ENCODE data around the gene FTH1. TPM values are rescaled to one million over a fixed set of nuclear protein-coding genes. Genes with fewer than 3 reads are reported as not detected.

FTH1 gene
- polyA plus RNA-seq, 1 of the 3 experiments (the other 2 are of a cell fraction), result 1,229 TPM

- TF ChIP-seq, protein P1, sequence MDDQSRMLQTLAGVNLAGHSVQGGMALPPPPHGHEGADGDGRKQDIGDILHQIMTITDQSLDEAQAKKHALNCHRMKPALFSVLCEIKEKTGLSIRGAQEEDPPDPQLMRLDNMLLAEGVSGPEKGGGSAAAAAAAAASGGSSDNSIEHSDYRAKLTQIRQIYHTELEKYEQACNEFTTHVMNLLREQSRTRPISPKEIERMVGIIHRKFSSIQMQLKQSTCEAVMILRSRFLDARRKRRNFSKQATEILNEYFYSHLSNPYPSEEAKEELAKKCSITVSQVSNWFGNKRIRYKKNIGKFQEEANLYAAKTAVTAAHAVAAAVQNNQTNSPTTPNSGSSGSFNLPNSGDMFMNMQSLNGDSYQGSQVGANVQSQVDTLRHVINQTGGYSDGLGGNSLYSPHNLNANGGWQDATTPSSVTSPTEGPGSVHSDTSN (IDR thresholded peaks at IDR 0.05), result peak; percentile 69
- TF ChIP-seq RXRA (IDR thresholded peaks at IDR 0.05; ENCODE audit: borderline replicate concordance, low read depth) (peak; percentile 39; the same call in 1 of the 2 replicates), NFIC (IDR thresholded peaks at IDR 0.05; ENCODE audit: borderline replicate concordance) (peak; percentile 96), FOSL2 (IDR thresholded peaks at IDR 0.05; ENCODE audit: borderline replicate concordance, low read depth) (peak; percentile 53; the same call in 1 of the 2 replicates), TCF12 (IDR thresholded peaks at IDR 0.05) (peak; percentile 74), YY1 (IDR thresholded peaks at IDR 0.05; ENCODE audit: low read depth) (no peak), FOXJ3 (CRISPR knock-in tag; IDR thresholded peaks at IDR 0.05) (no peak), TEAD4 (IDR thresholded peaks at IDR 0.05; ENCODE audit: borderline replicate concordance, insufficient read depth) (0 out of 2 replicates have a peak, but pooled peaks have one; percentile 43)
- TF ChIP-seq, protein P2, sequence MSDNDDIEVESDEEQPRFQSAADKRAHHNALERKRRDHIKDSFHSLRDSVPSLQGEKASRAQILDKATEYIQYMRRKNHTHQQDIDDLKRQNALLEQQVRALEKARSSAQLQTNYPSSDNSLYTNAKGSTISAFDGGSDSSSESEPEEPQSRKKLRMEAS (IDR thresholded peaks at IDR 0.05; ENCODE audit: low read depth), result peak; percentile 95
These were observed 4.0 kb upstream of the FTH1 start (continued) for GRCh38 chr11:61971248-61972111.

DNA sequence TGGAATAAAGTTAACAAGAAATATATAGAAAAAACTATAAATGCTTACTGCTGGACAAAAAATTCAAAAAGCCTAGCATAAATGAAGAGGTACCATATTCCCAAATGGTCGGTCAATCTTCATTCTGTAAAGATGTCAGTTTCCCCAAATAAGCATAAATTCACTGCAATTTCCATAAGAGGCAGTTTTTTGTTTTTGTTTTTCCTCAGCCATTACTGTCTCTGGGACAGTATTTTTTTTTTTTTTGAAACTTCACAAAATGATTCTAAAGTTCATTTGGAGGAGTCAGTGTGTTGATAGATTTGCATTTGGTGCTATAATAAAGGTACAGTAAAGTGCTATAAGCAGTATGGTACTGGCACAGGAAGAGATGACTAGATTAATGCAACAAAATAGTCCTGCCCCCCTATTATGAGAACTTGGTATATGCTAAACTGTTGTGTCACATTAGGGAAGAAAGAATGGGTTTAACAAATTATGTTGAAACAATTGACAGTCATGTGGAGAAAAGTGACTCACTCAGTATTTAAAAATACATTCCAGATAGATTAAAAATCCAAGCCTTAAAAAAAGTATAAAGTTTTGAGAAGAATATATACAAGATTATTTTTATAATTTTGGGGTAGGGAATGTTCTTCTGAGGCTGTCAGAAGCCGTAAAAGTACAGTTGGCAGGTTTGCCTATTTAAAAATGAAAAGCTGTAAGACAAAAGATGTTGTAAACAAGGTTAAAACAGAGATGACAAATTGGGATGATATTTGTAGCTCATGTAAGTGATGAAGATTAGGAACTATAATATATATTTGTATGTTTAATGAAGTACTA, 2.6 kb upstream of the FTH1 start:
- WGBS (ENCODE audit: low lambda C conversion rate), result 68% methylated on average over 2 of the region's 2 CpGs
- no peak overlapping the region for H2AFZ ChIP-seq (ENCODE audit: low read depth)
- CTCF ChIA-PET, result interaction anchor here (0.6 to 11.7 kb wide), 5 partner anchors 12 to 111 kb away, joined by 3 to 64 read pairs (median 46); no protein-coding TSS in a partner anchor
- H3K4me1 ChIP-seq (ENCODE audit: control insufficient read depth in 1 of 2, insufficient read depth in 2 of 2, low read depth in 1 of 2, low read length in 1 of 2), result peaks cover 42 to 54% of the 10 kb centered on the region in 2 experiments
- POLR2A ChIA-PET, result interaction anchor here (2.7 to 5.2 kb wide), 2 partner anchors 19 to 142 kb away, joined by 7 to 76 read pairs; partner anchors contain the start of genes BEST1 and FADS2
- H3K9me3 ChIP-seq, result no peaks in the 10 kb centered on the region
- H3K4me2 ChIP-seq, result peak overlapping the region; percentile 88; the same call in 1 of the 2 replicates
- peaks cover 22% of the 10 kb centered on the region for H4K20me1 ChIP-seq (ENCODE audit: insufficient read depth)
- no peak overlapping the region for H3K4me3 ChIP-seq (ENCODE audit: low read depth in 2 of 2, low read length in 1 of 2)
- H3K27ac ChIP-seq (ENCODE audit: low read depth in 2 of 2, low read length in 1 of 2), result peak overlapping the region; percentile 66 to 97; a peak in 3 of 4 replicates
- H3K9me2 ChIP-seq, result no peaks in the 10 kb centered on the region
- peaks cover 8 to 15% of the 10 kb centered on the region in 2 experiments for H3K36me3 ChIP-seq (replicated peaks in 1 of 2; ENCODE audit: control insufficient read depth in 1 of 2, insufficient read depth in 2 of 2, low read length in 1 of 2)
- H3K9ac ChIP-seq, result peak overlapping the region; percentile 33; the same call in 1 of the 2 replicates
- H3F3A ChIP-seq (replicated peaks; ENCODE audit: insufficient read depth), result peaks cover 54% of the 10 kb centered on the region
- DNase-seq, result no peak
- TF ChIP-seq NFIC (IDR thresholded peaks at IDR 0.05; ENCODE audit: borderline replicate concordance), result no peak
- TF ChIP-seq FOSL2 (IDR thresholded peaks at IDR 0.05; ENCODE audit: borderline replicate concordance, low read depth), result peak; percentile 40; the same call in 1 of the 2 replicates
- no peak for TF ChIP-seq RXRA (IDR thresholded peaks at IDR 0.05; ENCODE audit: borderline replicate concordance, low read depth)
- peak in 1 of 2 experiments; percentile 41; a peak in 1 of 4 replicates for TF ChIP-seq EP300 (IDR thresholded peaks at IDR 0.05; ENCODE audit: borderline replicate concordance in 1 of 2, low read depth in 1 of 2, low read length in 1 of 2)
- TF ChIP-seq, protein P1 (IDR thresholded peaks at IDR 0.05), result peak; percentile 69; the same call in 1 of the 2 replicates
- TF ChIP-seq MEF2A (IDR thresholded peaks at IDR 0.05; ENCODE audit: borderline replicate concordance, low read depth), result no peak
- peak; percentile 51 for TF ChIP-seq JUND (IDR thresholded peaks at IDR 0.05)
- TF ChIP-seq, protein P2 (IDR thresholded peaks at IDR 0.05; ENCODE audit: low read depth), result 0 out of 2 replicates have a peak, but pooled peaks have one; percentile 12
- TF ChIP-seq MXI1 (IDR thresholded peaks at IDR 0.05; ENCODE audit: low read depth, low read length), result no peak
- no peaks in the 10 kb centered on the region for H3K27me3 ChIP-seq (ENCODE audit: insufficient read depth)
- H3K79me2 ChIP-seq (ENCODE audit: insufficient read depth), result peaks cover 33% of the 10 kb centered on the region
